ENCODE data around the gene SHISAL1. TPM values are rescaled to one million over a fixed set of nuclear protein-coding genes. Genes with fewer than 3 reads are reported as not detected.

The SHISAL1 gene
- total RNA-seq, 2 experiments from 2014 or later = not detected

DNA sequence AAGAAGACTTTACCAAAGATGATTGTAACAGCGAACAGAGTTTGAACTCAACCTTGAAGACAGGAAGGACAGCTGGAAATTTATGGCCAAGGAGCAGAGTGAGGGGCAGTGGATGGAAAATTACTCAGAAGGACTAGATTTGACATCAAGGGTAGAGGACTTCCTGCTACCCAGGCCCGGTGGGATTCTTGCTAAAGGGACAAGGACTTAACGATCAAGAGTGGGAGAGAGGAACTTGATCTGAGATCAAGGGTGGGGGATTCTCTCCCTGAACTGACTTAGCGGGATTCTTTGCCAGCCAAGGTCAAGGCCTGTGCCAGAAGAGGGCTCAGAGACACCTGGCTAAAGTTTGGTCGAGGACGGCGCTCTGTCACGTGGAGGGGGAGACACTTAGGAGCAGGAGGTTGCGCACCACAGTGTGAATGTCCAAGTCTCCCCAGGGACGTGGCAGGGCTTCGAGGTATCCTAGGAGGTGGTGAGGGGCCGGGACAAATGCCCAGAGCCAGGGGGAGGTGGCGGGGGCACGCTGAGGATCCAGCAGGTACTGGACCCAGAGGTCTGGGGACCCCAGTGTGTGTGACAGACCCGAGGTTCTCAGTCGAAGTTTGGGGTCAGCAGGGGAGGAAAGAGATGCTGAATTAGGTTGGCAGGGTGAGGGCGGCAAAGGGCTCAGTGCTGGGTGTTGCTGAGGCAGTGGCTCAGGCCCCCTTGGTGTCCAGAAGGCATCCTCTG lies 46.1 kb upstream of the SHISAL1 start:
- no peaks in the 10 kb centered on the region for H3K4me1 Mint-ChIP-seq (ENCODE audit: low read depth)
- TF ChIP-seq, protein P1, sequence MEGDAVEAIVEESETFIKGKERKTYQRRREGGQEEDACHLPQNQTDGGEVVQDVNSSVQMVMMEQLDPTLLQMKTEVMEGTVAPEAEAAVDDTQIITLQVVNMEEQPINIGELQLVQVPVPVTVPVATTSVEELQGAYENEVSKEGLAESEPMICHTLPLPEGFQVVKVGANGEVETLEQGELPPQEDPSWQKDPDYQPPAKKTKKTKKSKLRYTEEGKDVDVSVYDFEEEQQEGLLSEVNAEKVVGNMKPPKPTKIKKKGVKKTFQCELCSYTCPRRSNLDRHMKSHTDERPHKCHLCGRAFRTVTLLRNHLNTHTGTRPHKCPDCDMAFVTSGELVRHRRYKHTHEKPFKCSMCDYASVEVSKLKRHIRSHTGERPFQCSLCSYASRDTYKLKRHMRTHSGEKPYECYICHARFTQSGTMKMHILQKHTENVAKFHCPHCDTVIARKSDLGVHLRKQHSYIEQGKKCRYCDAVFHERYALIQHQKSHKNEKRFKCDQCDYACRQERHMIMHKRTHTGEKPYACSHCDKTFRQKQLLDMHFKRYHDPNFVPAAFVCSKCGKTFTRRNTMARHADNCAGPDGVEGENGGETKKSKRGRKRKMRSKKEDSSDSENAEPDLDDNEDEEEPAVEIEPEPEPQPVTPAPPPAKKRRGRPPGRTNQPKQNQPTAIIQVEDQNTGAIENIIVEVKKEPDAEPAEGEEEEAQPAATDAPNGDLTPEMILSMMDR (IDR thresholded peaks at IDR 0.05) = no peak
- no peak overlapping the region for H3K4me3 Mint-ChIP-seq
- CTCF ChIA-PET = no interaction called here
- intact Hi-C loops (cut with micrococcal nuclease) = no loop called here
- no peak overlapping the region for H3K27ac Mint-ChIP-seq
- DNase-seq (no peak), ATAC-seq (no peak)
- no peaks in the 10 kb centered on the region for H3K36me3 Mint-ChIP-seq (ENCODE audit: low read depth)
- POLR2A ChIA-PET = no interaction called here
- no peaks in the 10 kb centered on the region for H3K9me3 Mint-ChIP-seq
- peaks cover 17% of the 10 kb centered on the region for H3K27me3 Mint-ChIP-seq

GRCh38 chr22:44357966-44358465 lies 45.3 kb upstream of the SHISAL1 start:
- Mint-ChIP-seq H3K4me1 (ENCODE audit: low read depth) (no peaks in the 10 kb centered on the region), H3K4me3 (no peak overlapping the region), H3K27ac (no peak overlapping the region), H3K27me3 (peaks cover 25% of the 10 kb centered on the region), H3K36me3 (ENCODE audit: low read depth) (no peaks in the 10 kb centered on the region), H3K9me3 (no peaks in the 10 kb centered on the region)
- POLR2A ChIA-PET = no interaction called here
- ATAC-seq = no peak
- TF ChIP-seq, protein P1 (IDR thresholded peaks at IDR 0.05) = no peak
- CTCF ChIA-PET = interaction anchor here (1.0 kb wide), 1 partner anchor 365 kb away, joined by 3 read pairs; no protein-coding TSS in a partner anchor
- no peak for DNase-seq
- intact Hi-C loops (cut with micrococcal nuclease) = no loop called here

GRCh38 chr22:44357296-44357965 lies 44.7 kb upstream of the SHISAL1 start:
- Mint-ChIP-seq H3K36me3 (ENCODE audit: low read depth) (no peaks in the 10 kb centered on the region), H3K4me3 (no peak overlapping the region), H3K27me3 (peaks cover 26% of the 10 kb centered on the region), H3K27ac (no peak overlapping the region), H3K4me1 (ENCODE audit: low read depth) (peaks cover 3% of the 10 kb centered on the region), H3K9me3 (no peaks in the 10 kb centered on the region)
- POLR2A ChIA-PET = no interaction called here
- DNase-seq (no peak), ATAC-seq (no peak)
- intact Hi-C loops (cut with micrococcal nuclease) = no loop called here
- CTCF ChIA-PET = interaction anchor here (1.0 kb wide), 1 partner anchor 364 kb away, joined by 3 read pairs; no protein-coding TSS in a partner anchor
- TF ChIP-seq, protein P1 (IDR thresholded peaks at IDR 0.05) = no peak

DNA sequence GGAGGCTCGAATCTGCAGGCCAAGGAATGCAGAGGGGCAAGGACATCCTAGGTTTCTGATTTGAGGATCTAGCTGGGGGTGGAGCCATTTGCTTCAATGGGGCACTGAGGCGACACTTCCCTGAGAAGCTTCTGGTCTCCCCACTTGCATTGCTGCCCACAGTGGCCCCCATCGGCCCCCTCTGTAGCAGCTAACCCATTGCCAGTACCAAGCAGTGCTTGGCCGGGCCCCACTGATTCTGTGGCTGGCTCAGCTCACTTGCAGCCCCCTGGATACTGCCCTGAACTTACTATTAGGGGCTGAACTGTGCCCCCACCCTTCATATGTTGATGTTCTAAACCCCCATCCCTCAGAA lies 42.9 kb upstream of the SHISAL1 start:
- H3K9me3 Mint-ChIP-seq = no peaks in the 10 kb centered on the region
- POLR2A ChIA-PET = no interaction called here
- intact Hi-C loops (cut with micrococcal nuclease) = no loop called here
- TF ChIP-seq, protein P1 (IDR thresholded peaks at IDR 0.05) = no peak
- CTCF ChIA-PET = no interaction called here
- no peak for ATAC-seq
- H3K4me1 Mint-ChIP-seq (ENCODE audit: low read depth) = peaks cover 17% of the 10 kb centered on the region
- peaks cover 31% of the 10 kb centered on the region for H3K27me3 Mint-ChIP-seq
- no peak overlapping the region for H3K4me3 Mint-ChIP-seq
- H3K27ac Mint-ChIP-seq = no peak overlapping the region
- no peaks in the 10 kb centered on the region for H3K36me3 Mint-ChIP-seq (ENCODE audit: low read depth)
- no peak for DNase-seq

GRCh38 chr22:44354288-44354687 lies 41.5 kb upstream of the SHISAL1 start:
- no peaks in the 10 kb centered on the region for H3K9me3 Mint-ChIP-seq

More at GRCh38 chr22:44354288-44354687, 41.5 kb upstream of the SHISAL1 start:
- ChIA-PET CTCF (interaction anchor here (0.8 kb wide), 1 partner anchor 361 kb away, joined by 3 read pairs; no protein-coding TSS in a partner anchor), POLR2A (interaction anchor here (0.7 kb wide), 1 partner anchor 851 kb away, joined by 3 read pairs; no protein-coding TSS in a partner anchor)
- Mint-ChIP-seq H3K4me1 (ENCODE audit: low read depth) (peaks cover 17% of the 10 kb centered on the region), H3K27me3 (peaks cover 36% of the 10 kb centered on the region), H3K27ac (no peak overlapping the region), H3K4me3 (no peak overlapping the region), H3K36me3 (ENCODE audit: low read depth) (no peaks in the 10 kb centered on the region)
- ATAC-seq = no peak
- no peak for DNase-seq
- TF ChIP-seq, protein P1 (IDR thresholded peaks at IDR 0.05) = no peak
- intact Hi-C loops (cut with micrococcal nuclease) = no loop called here

Measured in activated CD8-positive, alpha-beta T cell treated with anti-CD3 and anti-CD28 coated beads for 36 hours (primary cell).